Activated CD4-positive, alpha-beta T cell treated with anti-CD3 and anti-CD28 coated beads for 36 hours (primary cell): ENCODE data around the gene TGM5. TPM values are rescaled to one million over a fixed set of nuclear protein-coding genes. Genes with fewer than 3 reads are reported as not detected.

Experiments
- ATAC-seq: fragments of 200-7000 bp; cut with Tn5 transposase; one replicate; pipeline ENCODE4 v1.10.0; 2021; ENCODE audit warnings: mild to moderate bottlenecking, moderate library complexity
- CTCF ChIA-PET: fragments of 350-600 bp; sonication (Branson Sonifier 250); formaldehyde crosslinking; loops from one replicate; lab custom pipeline; 2021; ENCODE audit warnings: antibody characterized with exemption; lab: Charles Lee
- POLR2A ChIA-PET: fragments of 350-600 bp; sonication (Branson Sonifier 250); formaldehyde crosslinking; loops from one replicate; lab custom pipeline; 2021; ENCODE audit warnings: antibody characterized with exemption, inconsistent platforms; lab: Charles Lee
- DNase-seq: peaks from one replicate; pipeline ENCODE4 v3.0.0-alpha.2; 2020
- H3K27ac Mint-ChIP-seq: one replicate; pipeline ENCODE4 v1.8.0; 2021; ENCODE audit warnings: mixed read lengths
- H3K27me3 Mint-ChIP-seq: one replicate; pipeline ENCODE4 v1.8.0; 2021; ENCODE audit warnings: mixed read lengths
- H3K36me3 Mint-ChIP-seq: one replicate; pipeline ENCODE4 v1.8.0; 2021; ENCODE audit warnings: low read depth, mixed read lengths
- H3K4me1 Mint-ChIP-seq: one replicate; pipeline ENCODE4 v1.8.0; 2021; ENCODE audit warnings: mixed read lengths
- H3K4me3 Mint-ChIP-seq: one replicate; pipeline ENCODE4 v1.8.0; 2021; ENCODE audit warnings: mild to moderate bottlenecking, moderate library complexity, mixed read lengths
- H3K9me3 Mint-ChIP-seq: one replicate; pipeline ENCODE4 v1.8.0; 2021; ENCODE audit warnings: low read depth, mixed read lengths
- intact Hi-C, 2 experiments: fragments of 100-400 bp; cut with DNase I in 1 of 2; cut with micrococcal nuclease in 1 of 2; formaldehyde crosslinking; loops; one replicate each; pipeline versions ENCODE4 v1.14.2 to v1.15.1; 2022 to 2024; cut with DNase I, micrococcal nuclease
- total RNA-seq, 2 experiments: library from RNA; stranded (reverse); gene quantifications; one replicate each; pipeline ENCODE4 v1.2.3, GENCODE V29; 2021

Gene TGM5
- total RNA-seq, 2 experiments from 2014 or later = not detected

DNA sequence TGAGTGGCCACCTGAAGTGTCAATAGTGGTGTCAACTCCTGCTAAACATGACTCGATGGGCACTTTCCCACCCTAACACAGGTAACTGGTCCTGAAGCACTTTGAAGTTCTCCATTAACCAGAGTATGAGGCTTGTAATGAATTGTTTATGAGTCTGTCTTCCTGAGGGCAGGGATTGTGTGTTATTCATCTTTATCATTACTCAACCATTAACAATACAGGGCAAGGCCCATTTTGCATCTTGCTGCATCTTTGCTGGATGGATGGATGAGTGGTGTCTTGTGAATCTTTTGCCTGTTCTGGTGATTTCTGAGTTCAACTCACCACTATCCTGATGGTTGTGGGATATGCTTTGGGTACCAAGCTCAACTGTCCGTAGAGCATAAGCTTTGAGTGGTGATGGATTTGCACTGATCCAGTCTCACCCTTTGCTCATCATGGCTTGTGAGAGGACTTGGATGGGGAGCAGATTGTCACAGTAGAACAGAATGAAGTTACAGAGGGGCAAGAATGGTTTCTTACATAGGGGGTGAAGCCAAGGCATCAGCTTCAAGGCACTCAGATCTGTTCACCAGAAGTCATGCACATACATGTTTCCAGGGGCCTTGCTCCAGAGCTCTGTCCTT is 23.6 kb downstream of the TGM5 start:
- ATAC-seq (no peak), DNase-seq (no peak)
- intact Hi-C loops = no loop called here
- ChIA-PET CTCF (interaction anchor here (1.0 to 3.2 kb wide), 3 partner anchors 12 to 42 kb away, joined by 3 to 14 read pairs (median 8); no protein-coding TSS in a partner anchor), POLR2A (no interaction called here)
- no peaks in the 10 kb centered on the region for H3K9me3 Mint-ChIP-seq
- no peak overlapping the region for H3K4me3 Mint-ChIP-seq
- H3K27ac Mint-ChIP-seq = no peak overlapping the region
- no peaks in the 10 kb centered on the region for H3K4me1 Mint-ChIP-seq
- H3K27me3 Mint-ChIP-seq = peaks cover 7% of the 10 kb centered on the region
- H3K36me3 Mint-ChIP-seq = no peaks in the 10 kb centered on the region

- ATAC-seq (no peak), DNase-seq (no peak)
- ChIA-PET POLR2A (no interaction called here), CTCF (interaction anchor here (1.0 to 3.2 kb wide), 5 partner anchors 8 to 42 kb away, joined by 3 to 14 read pairs (median 5); no protein-coding TSS in a partner anchor)
- no peak overlapping the region for H3K27ac Mint-ChIP-seq
- H3K4me1 Mint-ChIP-seq = no peaks in the 10 kb centered on the region
- peaks cover 7% of the 10 kb centered on the region for H3K27me3 Mint-ChIP-seq
- H3K36me3 Mint-ChIP-seq = no peaks in the 10 kb centered on the region
- intact Hi-C loops = no loop called here
- H3K9me3 Mint-ChIP-seq = no peaks in the 10 kb centered on the region
- no peak overlapping the region for H3K4me3 Mint-ChIP-seq
These were observed 24.1 kb downstream of the TGM5 start for GRCh38 chr15:43242616-43243015.

DNA sequence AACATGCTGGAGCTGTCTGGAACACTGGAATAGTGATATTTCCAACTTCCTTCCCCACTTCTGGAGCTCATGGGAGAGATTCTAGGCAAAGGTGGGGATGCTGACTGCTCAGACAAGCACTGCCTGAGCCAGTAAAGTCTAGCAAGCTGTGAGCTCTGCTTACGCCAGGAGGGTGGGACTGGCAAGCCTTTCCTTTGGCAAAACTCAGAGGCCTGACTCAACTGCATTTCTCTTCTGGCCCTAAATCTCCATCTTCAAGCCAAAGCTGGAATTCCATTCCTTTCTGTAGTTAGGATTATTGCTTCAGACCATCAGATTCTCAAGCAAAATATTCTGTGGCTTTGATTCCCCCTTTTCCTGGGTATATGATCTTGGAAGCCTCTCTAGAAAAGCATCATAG is 25.6 kb downstream of the TGM5 start:
- ChIA-PET CTCF (interaction anchor here (1.1 to 3.2 kb wide), 4 partner anchors 11 to 44 kb away, joined by 3 to 14 read pairs (median 6); no protein-coding TSS in a partner anchor), POLR2A (interaction anchor here (0.7 kb wide), 1 partner anchor 112 kb away, joined by 5 read pairs; no protein-coding TSS in a partner anchor)
- H3K9me3 Mint-ChIP-seq = no peaks in the 10 kb centered on the region
- H3K27ac Mint-ChIP-seq = no peak overlapping the region
- ATAC-seq (no peak), DNase-seq (no peak)
- no peaks in the 10 kb centered on the region for H3K36me3 Mint-ChIP-seq
- peaks cover 2% of the 10 kb centered on the region for H3K27me3 Mint-ChIP-seq
- no peak overlapping the region for H3K4me3 Mint-ChIP-seq
- intact Hi-C loops = no loop called here
- no peaks in the 10 kb centered on the region for H3K4me1 Mint-ChIP-seq

DNA sequence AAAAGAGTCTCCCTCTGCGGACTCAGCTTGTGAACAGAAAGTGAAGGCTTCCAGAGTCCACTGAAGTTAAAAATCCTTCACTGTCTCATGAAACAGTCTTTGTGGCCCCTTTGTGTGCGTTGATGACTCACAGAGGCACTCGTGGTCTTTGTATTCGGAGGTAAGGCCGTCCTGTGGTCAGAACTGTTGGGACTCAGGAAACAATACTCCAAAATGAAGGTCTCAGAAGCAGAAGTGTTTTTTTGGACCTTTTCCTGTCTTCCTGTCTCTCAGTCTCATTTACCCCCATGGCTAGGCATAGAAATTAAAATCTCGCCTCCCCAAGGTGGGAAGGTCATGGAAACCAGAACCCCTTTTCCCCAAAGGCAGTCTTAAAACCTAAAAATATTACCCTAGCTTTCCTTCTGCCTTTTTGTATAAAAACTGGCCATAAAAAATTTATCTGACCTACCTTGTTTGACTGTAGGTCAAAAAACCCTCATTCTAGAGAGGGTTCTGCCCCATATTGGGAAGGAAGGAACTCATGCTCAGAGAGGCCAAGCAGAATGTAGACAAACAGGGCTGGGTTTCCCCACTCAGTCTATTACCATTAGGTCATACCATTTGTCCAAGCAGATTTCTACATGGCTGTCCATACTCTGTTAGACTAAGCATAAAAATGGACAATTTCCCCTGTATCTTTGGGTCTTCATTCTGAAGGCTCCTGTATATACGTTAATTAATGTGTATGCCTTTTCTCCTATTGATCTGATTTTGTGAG is 26.8 kb downstream of the TGM5 start:
- CTCF ChIA-PET = no interaction called here
- DNase-seq = no peak
- ATAC-seq = no peak
- POLR2A ChIA-PET = no interaction called here
- H3K27ac Mint-ChIP-seq = no peak overlapping the region
- intact Hi-C loops = no loop called here
- no peaks in the 10 kb centered on the region for H3K4me1 Mint-ChIP-seq
- no peak overlapping the region for H3K4me3 Mint-ChIP-seq
- H3K27me3 Mint-ChIP-seq = peaks cover 2% of the 10 kb centered on the region
- no peaks in the 10 kb centered on the region for H3K36me3 Mint-ChIP-seq
- no peaks in the 10 kb centered on the region for H3K9me3 Mint-ChIP-seq

- Mint-ChIP-seq H3K4me3 (no peak overlapping the region), H3K4me1 (no peaks in the 10 kb centered on the region), H3K27ac (no peak overlapping the region), H3K27me3 (peaks cover 2% of the 10 kb centered on the region), H3K9me3 (no peaks in the 10 kb centered on the region), H3K36me3 (no peaks in the 10 kb centered on the region)
- intact Hi-C loops = no loop called here
- DNase-seq = no peak
- no peak for ATAC-seq
- ChIA-PET POLR2A (interaction anchor here (0.6 kb wide), 1 partner anchor 21 kb away, joined by 4 read pairs; no protein-coding TSS in a partner anchor), CTCF (interaction anchor here (0.6 kb wide), 1 partner anchor 1641 kb away, joined by 3 read pairs; no protein-coding TSS in a partner anchor)
These were observed 28.0 kb downstream of the TGM5 start for GRCh38 chr15:43238671-43239131.

GRCh38 chr15:43237842-43238470 is 28.8 kb downstream of the TGM5 start:
- no peaks in the 10 kb centered on the region for H3K4me1 Mint-ChIP-seq
- peaks cover 2% of the 10 kb centered on the region for H3K27me3 Mint-ChIP-seq
- no peak for DNase-seq
- ChIA-PET CTCF (interaction anchor here (0.6 kb wide), 1 partner anchor 1641 kb away, joined by 3 read pairs; no protein-coding TSS in a partner anchor), POLR2A (interaction anchor here (0.6 kb wide), 1 partner anchor 21 kb away, joined by 4 read pairs; no protein-coding TSS in a partner anchor)
- no peaks in the 10 kb centered on the region for H3K9me3 Mint-ChIP-seq
- intact Hi-C loops = no loop called here
- H3K4me3 Mint-ChIP-seq = no peak overlapping the region
- H3K27ac Mint-ChIP-seq = no peak overlapping the region
- H3K36me3 Mint-ChIP-seq = no peaks in the 10 kb centered on the region
- no peak for ATAC-seq

GRCh38 chr15:43235536-43235935 is 31.2 kb downstream of the TGM5 start:
- DNase-seq (no peak), ATAC-seq (no peak)
- H3K36me3 Mint-ChIP-seq = no peaks in the 10 kb centered on the region
- no peaks in the 10 kb centered on the region for H3K27me3 Mint-ChIP-seq
- no peak overlapping the region for H3K27ac Mint-ChIP-seq
- H3K9me3 Mint-ChIP-seq = no peaks in the 10 kb centered on the region
- no peak overlapping the region for H3K4me3 Mint-ChIP-seq
- H3K4me1 Mint-ChIP-seq = no peaks in the 10 kb centered on the region
- intact Hi-C loops = no loop called here
- POLR2A ChIA-PET = no interaction called here
- CTCF ChIA-PET = interaction anchor here (1.6 kb wide), 1 partner anchor 10 kb away, joined by 7 read pairs; no protein-coding TSS in a partner anchor

DNA sequence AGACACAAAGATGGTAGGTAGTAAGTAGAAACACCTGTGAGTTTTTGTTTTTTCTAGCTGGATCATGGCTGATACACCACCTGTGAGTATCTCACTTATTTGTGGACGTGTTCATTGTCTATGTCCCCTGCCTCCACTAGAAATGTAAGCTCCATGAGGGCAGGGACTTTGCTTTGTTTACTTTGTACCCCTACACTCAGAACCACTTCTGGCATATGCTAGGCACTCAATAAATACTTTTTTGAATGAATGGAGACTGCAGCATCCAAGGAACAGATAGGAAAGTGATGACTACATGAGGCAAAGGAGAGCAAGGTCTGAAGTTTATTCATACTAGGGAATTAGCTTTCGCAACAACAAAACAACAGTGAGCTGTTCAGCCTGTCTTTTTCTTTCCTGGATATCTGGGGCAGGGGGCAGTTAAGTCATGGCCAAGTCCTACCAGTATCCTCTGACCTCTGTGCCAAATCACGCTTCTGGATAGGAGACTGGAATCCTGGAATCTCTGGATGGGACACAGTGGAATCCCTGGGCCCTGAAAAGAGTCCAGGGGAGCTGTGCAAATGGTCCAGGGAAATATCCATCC is 34.3 kb downstream of the TGM5 start:
- Mint-ChIP-seq H3K4me1 (no peaks in the 10 kb centered on the region), H3K36me3 (no peaks in the 10 kb centered on the region), H3K27ac (no peak overlapping the region), H3K27me3 (no peaks in the 10 kb centered on the region), H3K9me3 (no peaks in the 10 kb centered on the region), H3K4me3 (no peak overlapping the region)
- ChIA-PET POLR2A (no interaction called here), CTCF (interaction anchor here (0.8 to 1.3 kb wide), 4 partner anchors 9 to 413 kb away, joined by 3 to 4 read pairs (median 3); no protein-coding TSS in a partner anchor)
- ATAC-seq (no peak), DNase-seq (no peak)
- intact Hi-C loops = no loop called here

GRCh38 chr15:43230640-43231115 is 36.0 kb downstream of the TGM5 start:
- intact Hi-C loops = no loop called here
- POLR2A ChIA-PET = no interaction called here
- no peak overlapping the region for H3K4me3 Mint-ChIP-seq
- H3K9me3 Mint-ChIP-seq = no peaks in the 10 kb centered on the region
- peaks cover 3% of the 10 kb centered on the region for H3K4me1 Mint-ChIP-seq
- H3K27ac Mint-ChIP-seq = no peak overlapping the region
- no peaks in the 10 kb centered on the region for H3K36me3 Mint-ChIP-seq
- no peak for ATAC-seq
- DNase-seq = no peak
- CTCF ChIA-PET = interaction anchor here (0.9 to 5.2 kb wide), 5 partner anchors 10 to 55 kb away, joined by 3 to 36 read pairs (median 4); partner anchors contain the start of gene TGM5
- H3K27me3 Mint-ChIP-seq = peaks cover 3% of the 10 kb centered on the region

- H3K27ac Mint-ChIP-seq = no peak overlapping the region
- ChIA-PET CTCF (interaction anchor here (1.6 to 5.2 kb wide), 3 partner anchors 11 to 56 kb away, joined by 4 to 36 read pairs (median 5); no protein-coding TSS in a partner anchor), POLR2A (interaction anchor here (0.6 kb wide), 1 partner anchor 117 kb away, joined by 5 read pairs; no protein-coding TSS in a partner anchor)
- H3K9me3 Mint-ChIP-seq = no peaks in the 10 kb centered on the region
- H3K36me3 Mint-ChIP-seq = no peaks in the 10 kb centered on the region
- DNase-seq = no peak
- peaks cover 6% of the 10 kb centered on the region for H3K27me3 Mint-ChIP-seq
- intact Hi-C loops = loop anchor here in 1 of 2 experiments (5.0 kb wide), 1 partner anchor 37 kb away; the partner anchor contains the start of gene TGM5
- ATAC-seq = no peak
- H3K4me3 Mint-ChIP-seq = no peak overlapping the region
- H3K4me1 Mint-ChIP-seq = peaks cover 8% of the 10 kb centered on the region
These were observed 36.8 kb downstream of the TGM5 start for GRCh38 chr15:43229977-43230376.
